Measurements from ENCODE around the gene PDZD11.

- TF ChIP-seq CTCF (IDR thresholded peaks at IDR 0.05), result no peak
- TF ChIP-seq POLR2A (IDR thresholded peaks at IDR 0.05), result no peak
Observed at GRCh38 chrX:70338290-70338689, 48.6 kb upstream of the PDZD11 start.
